Head of caudate nucleus (tissue), 42 donors: ENCODE data around the gene SYNGR3.
"Not testable (repeated sequence)": the region's sequence is repeated elsewhere in the genome, so short reads cannot be mapped to it uniquely, and the experiment has no call there.

ENCODE experiments used
- DNase-seq, 42 donors: peaks; one replicate each; pipeline versions ENCODE4 v3.0.0 to v3.0.0-alpha.2; 2020 to 2021; ENCODE audit warnings: mixed read lengths in 7 of 42
- intact Hi-C: fragments of 100-400 bp; cut with DNase I; formaldehyde crosslinking; loops from one replicate; pipeline ENCODE4 v1.15.0; 2022

The SYNGR3 gene, protein sequence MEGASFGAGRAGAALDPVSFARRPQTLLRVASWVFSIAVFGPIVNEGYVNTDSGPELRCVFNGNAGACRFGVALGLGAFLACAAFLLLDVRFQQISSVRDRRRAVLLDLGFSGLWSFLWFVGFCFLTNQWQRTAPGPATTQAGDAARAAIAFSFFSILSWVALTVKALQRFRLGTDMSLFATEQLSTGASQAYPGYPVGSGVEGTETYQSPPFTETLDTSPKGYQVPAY

GRCh38 chr16:1989209-1990100 lies at the start of gene SYNGR3:
TSS of gene SYNGR3 (plus strand) at chr16:1989970. CDS start at chr16:1990103, 133 bp downstream.
- intact Hi-C loops: no loop called here
- peak in 2 of 42 donors; percentile 32 to 37 for DNase-seq

DNA sequence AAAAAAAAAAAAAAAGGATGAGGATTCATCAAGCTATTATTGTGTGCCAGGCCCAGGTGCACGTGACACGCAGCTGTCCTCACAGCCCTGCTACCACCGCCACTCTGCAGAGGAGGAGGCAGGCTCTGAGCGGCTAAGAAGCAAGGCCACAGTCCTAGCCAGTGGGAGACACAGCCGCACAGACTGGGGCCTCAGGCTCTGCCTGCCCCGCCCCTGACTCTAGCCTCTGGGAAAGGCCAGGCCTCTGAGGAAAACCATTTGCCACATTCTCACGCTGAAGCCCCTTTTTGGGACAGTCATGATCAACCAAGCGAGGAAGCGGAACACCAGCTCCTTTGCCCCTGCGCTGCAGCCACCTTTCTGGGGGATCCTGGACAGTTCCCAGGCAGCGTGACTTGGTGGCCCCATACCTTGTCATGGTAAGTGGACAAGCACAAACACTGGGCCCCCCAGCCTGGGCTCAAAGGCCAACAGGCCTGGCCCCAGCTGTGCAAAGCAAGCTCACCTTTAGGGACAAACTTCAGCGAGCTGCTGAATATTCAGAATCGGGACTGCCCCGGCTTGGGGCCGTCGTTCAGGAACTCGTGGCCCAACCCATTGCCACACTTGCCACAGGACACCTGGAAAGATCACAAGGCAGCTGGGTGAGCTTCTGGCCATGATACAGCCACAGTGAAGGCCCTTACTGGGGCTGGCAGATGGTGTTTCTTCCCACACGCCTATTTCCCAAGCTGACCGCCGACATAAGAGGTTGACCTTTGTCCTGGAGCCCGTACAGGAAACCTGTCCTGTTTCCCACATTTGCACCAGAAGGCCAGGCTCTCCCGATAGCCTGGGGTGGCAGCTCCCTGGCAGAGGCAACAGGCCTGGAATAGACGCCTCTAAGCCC lies 49.3 kb upstream of the SYNGR3 start:
- intact Hi-C loops: no loop called here
- DNase-seq: no peak

DNA sequence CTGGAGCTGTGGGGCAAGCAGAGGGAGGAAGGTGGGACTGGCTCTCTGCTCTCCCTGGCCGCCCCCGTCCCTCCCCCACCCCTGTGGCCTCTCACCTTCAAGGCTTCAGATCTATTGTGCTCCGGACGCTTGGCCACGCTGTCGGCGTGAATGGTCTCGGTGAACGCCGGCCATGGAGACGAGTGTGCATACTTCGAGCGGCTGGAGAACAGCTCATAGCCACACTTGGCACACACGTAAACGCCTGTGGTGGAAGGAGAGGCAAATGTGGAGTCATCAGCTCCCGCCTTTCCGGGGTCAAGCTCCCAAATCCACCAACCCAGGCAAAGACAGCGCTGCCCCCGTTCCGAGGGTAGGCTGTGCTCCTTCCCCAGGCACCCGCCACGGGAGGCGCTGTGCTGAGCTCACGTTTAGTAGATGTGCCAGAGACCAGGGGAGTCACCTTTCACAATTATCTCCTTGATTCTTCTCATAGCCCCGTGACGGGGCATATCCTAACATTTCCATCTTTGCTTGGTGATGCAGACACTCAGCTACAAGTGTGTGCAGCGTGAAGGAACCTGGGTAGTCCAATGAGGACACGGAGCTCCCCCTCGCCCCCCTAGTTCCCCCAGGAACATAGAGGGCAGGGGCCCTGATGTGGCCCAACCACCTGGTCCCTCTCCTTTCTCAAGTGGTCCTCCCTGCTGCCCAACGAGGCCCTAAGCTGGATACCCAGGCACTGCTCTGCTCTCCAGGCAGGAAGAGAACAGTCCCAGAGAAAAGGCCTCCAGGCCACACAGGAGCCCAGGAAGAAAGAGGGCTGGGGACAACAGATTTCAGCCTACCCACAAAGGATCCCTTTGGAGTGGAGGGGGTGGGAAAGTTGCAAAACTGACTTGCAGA lies 48.4 kb upstream of the SYNGR3 start:
- intact Hi-C loops: no loop called here
- DNase-seq: peak in 5 of 42 donors; percentile 28 to 64 (median 52)

DNA sequence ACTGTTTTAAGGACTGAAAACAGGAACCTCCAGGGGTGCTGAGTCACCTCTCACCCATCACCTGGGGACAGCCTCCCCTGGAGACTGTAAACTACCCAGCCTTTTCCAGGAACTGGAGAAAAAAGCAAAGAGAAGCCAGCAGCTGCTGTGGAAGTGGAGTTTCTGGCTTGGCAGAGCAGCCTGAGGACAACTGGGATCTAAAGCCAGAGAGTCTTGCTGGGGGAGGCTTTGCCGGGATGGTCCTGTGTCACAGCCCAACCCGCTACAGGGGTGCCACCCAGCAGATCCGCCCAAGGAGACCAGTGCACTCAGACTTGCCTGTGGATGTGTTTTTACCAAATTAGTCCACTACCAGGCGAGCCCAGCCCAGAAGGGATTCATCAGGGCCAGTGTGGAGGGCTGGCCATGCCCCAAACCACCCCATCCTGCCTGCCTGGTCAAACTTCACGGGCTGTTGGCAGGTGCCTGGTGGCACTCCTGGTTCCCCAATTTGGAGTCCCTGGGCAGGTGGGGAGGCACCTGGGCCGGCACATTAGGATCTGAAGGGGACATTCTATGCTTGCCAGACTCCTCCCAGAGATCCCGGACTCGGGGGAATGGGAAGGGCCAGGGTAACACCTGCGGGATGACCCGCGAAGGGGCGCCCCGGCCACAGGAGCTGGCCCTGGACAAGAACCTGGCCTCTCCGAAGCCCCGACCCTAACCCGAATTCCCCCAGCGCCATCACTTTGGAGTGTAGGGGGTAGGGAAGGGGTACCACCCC lies 47.5 kb upstream of the SYNGR3 start:
- no peak for DNase-seq
- intact Hi-C loops: no loop called here

GRCh38 chr16:1942810-1943726 lies 46.7 kb upstream of the SYNGR3 start, which contains the start of gene MSRB1:
TSS of gene MSRB1 (minus strand) at chr16:1943199. CDS start at chr16:1943156, 43 bp downstream.
- intact Hi-C loops: no loop called here

DNA sequence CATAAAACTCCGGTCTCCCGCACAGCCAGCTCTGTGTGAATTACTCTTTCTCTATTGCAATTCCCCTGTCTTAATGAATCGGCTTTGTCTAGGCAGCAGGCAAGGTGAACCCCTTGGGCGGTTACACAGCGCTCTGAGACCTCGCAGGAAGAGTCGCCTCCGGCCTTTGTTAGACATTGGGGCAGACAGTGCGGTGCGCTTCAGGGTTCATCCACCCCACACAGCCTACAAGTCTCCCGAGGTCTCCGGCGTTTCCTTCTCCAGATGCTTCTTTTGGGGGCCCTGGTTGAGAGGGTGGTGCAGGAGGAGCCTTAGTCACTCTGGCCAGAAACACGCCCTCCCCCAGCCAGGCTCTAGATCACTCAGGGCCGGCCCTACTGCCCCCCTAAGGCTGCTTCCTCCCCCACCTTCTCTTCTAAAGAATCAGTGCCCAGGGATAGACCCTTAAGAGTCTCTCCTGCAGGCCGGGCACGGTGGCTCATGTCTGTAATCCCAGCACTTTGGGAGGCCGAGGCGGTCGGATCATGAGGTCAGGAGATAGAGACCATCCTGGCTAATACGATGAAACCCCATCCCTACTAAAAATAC lies 45.1 kb upstream of the SYNGR3 start:
- DNase-seq: no peak
- intact Hi-C loops: no loop called here

More at GRCh38 chr16:1942810-1943726, 46.7 kb upstream of the SYNGR3 start, which contains the start of gene MSRB1:
- peak; percentile 98 to 100 (median 100) for DNase-seq

GRCh38 chr16:1945559-1946391 lies 44.0 kb upstream of the SYNGR3 start:
- DNase-seq: no peak
- intact Hi-C loops: no loop called here

DNA sequence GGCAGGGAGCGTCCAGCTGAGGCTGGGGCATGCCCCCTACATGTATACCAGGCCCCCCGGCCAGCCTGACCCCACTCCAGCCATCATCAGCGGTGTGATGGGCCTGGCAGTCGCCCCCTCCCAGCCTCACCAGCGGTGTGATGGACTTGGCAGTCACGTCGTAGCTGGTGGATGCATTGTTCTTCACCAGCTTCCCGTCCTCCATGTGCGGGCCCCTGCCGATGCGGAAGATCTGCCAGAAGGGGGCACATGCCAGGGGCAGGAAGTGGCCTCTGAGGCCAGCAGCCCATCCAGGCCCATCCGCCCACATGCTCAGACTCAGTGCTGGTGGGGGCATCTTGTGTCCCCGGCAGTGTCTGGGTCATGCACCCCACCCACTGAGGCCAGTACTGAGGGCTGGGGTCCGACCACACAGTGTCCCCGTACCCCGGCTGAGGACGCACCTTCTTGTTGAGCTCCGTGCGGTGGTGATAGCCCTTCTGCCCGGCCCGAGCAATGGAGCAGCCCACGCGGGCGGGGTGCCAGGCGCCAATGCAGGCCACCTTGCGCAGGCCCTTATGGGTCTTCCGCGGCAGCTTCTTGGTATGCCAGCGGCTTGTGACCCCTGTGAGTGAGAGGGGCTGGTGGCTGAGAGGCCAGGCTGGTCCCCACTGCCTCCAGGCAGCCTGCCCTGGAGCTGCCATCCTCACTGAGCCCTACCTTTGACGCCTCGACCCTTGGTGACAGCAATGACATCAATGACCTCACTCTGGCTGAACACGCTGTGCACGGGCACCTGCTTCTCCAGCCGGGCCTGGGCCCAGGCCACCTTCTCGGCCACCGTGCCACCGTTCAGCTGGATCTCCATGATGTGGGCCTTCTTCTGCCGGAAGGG lies 43.0 kb upstream of the SYNGR3 start:
- intact Hi-C loops: no loop called here
- no peak for DNase-seq

DNA sequence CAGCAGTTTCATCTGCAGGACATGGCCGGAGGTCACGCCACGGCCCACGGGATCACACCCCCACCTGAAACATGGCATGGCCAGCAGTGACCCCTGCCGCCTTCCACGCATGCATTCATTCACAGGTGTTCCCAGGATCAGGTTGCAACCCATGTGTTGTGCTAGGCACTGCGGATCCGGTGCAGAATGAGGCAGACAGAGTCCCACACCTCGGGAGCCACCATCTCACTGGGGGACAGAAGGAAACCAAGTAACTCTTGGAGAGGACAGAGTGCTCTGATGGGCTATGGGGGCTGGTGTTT lies 42.5 kb upstream of the SYNGR3 start:
- DNase-seq: no peak
- intact Hi-C loops: no loop called here

- intact Hi-C loops: no loop called here
- DNase-seq: no peak
Measured at GRCh38 chr16:1949507-1949906, 40.3 kb upstream of the SYNGR3 start.

GRCh38 chr16:1950047-1950446 lies 39.7 kb upstream of the SYNGR3 start:
- DNase-seq: no peak
- intact Hi-C loops: no loop called here

DNA sequence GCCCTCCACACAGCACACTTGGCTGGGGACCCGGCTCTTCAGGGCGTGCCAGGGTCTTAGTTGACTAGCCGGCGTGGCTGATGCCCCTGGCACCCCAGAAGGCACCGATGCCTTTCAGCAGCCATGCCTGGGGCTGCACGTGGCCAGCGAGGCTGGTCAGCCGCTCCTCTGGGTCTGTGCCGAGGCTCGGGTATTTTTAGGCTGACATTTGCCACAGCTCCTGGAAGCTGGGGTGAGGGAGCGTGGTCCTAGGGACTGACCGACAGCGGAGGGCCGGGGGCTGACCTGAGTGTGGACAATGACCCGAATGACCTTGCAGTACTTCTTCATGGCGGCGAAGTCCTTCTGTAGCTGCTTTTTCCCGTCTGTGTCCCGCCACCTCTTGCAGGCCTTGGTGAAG lies 39.2 kb upstream of the SYNGR3 start:
- intact Hi-C loops: no loop called here
- no peak for DNase-seq

DNA sequence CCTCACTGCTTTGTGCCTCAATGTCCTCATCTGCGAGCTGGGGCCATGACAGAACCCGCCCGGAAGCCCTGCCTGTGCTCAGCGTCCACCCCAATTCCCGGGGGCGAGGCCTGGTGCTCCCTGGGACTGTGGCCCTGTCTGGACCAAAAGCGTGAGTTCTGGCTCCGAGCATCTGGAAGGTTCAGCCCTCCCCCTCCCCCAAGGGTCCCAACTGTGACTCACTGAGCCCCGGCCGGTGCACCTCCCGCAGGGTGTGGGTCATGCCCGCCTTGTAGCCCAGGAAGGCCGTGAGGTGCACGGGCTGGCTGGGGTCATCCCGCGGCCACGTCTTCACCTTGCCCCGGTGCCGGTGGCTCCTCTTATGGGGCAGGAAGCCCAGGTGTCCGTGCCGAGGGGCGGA lies 36.0 kb upstream of the SYNGR3 start:
- DNase-seq: no peak
- intact Hi-C loops: no loop called here

GRCh38 chr16:1957434-1958142 lies 32.2 kb upstream of the SYNGR3 start:
- intact Hi-C loops, DNase-seq: not testable (repeated sequence)
